Transverse colon (tissue), 4 donors: ENCODE data around the gene PCDH7.
A peak's percentile ranks its signal among the peaks of the same experiment; 100 is the strongest.

Experiments used
- EP300 ChIP-seq: sonication (generic); formaldehyde crosslinking; IDR thresholded peaks from one replicate; pipeline ENCODE4 v1.6.1; 2017; ENCODE audit warnings: antibody characterized with exemption, low read depth
- POLR2A ChIP-seq: fragments of 450-650 bp; IDR thresholded peaks from one replicate; pipeline ENCODE4 v1.6.1; 2016; ENCODE audit warnings: antibody characterized with exemption, mild to moderate bottlenecking, moderate library complexity
- POLR2AphosphoS5 ChIP-seq, 3 donors: sonication (generic); formaldehyde crosslinking; IDR thresholded peaks; one replicate each; pipeline ENCODE4 v1.6.1; 2016; ENCODE audit warnings: antibody characterized with exemption in 3 of 3
- TF ChIP-seq, protein P1 (sequence below), 5 experiments: fragments of 200-600 bp in 3 of 5; fragments of 450-650 bp in 2 of 5; sonication (generic) in 3 of 5; IDR thresholded peaks; 1 replicate in 2 of 5; 2 replicates in 3 of 5; pipeline ENCODE4 v1.5.1; 2016 to 2017; ENCODE audit warnings: antibody characterized with exemption in 5 of 5, inconsistent platforms in 3 of 5, mild to moderate bottlenecking in 2 of 5, moderate library complexity in 1 of 5

DNA sequence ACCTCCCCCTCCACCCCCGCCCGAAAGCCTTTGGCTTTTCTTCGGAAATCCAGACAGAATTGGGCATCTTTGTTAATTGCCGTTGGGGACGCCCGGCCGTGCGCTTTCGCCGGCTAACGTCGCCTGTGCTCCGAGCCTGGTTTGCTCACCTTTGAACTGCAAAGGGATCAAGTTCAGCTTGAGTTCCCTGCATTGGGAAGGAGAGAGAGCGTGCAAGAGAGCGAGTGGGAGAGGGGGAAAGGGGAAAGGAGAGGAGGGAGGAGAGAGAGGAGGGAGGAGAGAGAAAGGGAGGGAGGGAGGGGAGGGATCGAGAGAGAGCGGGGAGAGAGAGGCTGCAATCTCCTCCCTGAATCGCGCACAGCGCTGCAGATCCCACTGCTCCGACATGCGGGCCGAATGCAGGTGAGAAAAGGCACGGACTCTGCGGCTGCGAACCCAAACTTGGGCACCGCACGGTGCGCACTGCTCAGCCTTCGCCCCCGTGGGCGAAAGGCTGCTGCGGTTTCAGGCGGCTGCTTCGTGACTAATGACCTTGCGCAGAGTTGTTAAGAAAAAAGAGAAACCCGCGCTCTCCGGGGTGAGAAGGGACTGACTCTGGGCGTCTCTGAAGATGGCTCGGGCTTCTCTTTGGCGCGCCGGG, at the start of gene PCDH7:
- TF ChIP-seq, protein P1, sequence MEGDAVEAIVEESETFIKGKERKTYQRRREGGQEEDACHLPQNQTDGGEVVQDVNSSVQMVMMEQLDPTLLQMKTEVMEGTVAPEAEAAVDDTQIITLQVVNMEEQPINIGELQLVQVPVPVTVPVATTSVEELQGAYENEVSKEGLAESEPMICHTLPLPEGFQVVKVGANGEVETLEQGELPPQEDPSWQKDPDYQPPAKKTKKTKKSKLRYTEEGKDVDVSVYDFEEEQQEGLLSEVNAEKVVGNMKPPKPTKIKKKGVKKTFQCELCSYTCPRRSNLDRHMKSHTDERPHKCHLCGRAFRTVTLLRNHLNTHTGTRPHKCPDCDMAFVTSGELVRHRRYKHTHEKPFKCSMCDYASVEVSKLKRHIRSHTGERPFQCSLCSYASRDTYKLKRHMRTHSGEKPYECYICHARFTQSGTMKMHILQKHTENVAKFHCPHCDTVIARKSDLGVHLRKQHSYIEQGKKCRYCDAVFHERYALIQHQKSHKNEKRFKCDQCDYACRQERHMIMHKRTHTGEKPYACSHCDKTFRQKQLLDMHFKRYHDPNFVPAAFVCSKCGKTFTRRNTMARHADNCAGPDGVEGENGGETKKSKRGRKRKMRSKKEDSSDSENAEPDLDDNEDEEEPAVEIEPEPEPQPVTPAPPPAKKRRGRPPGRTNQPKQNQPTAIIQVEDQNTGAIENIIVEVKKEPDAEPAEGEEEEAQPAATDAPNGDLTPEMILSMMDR (IDR thresholded peaks at IDR 0.05), result no peak
- TF ChIP-seq POLR2AphosphoS5 (IDR thresholded peaks at IDR 0.05) (peak in 2 of 3 donors; percentile 4 to 48), POLR2A (no peak), EP300 (no peak)
